Stimulated activated CD8-positive, alpha-beta memory T cell treated with anti-CD3 and anti-CD28 coated beads, Interleukin-4, amount 100 ng/mL, for 4 hours (primary cell): ENCODE measurements around the gene ZNF841.
A peak's percentile ranks its signal among the peaks of the same experiment; 100 is the strongest.
"Not testable (repeated sequence)": the region's sequence is repeated elsewhere in the genome, so short reads cannot be mapped to it uniquely, and the experiment has no call there.

Experiments
- DNase-seq, 2 donors: peaks; one replicate each; pipeline ENCODE4 v3.0.0-alpha.2; 2020; ENCODE audit warnings: low read depth in 2 of 2, low spot score in 1 of 2

Gene ZNF841

GRCh38 chr19:52095172-52096014, at the start of gene ZNF841:
ZNF841 (minus strand) TSS chr19:52095765; CDS start chr19:52084801, 10,964 bp downstream.
- DNase-seq = peak; percentile 73 to 74

DNA sequence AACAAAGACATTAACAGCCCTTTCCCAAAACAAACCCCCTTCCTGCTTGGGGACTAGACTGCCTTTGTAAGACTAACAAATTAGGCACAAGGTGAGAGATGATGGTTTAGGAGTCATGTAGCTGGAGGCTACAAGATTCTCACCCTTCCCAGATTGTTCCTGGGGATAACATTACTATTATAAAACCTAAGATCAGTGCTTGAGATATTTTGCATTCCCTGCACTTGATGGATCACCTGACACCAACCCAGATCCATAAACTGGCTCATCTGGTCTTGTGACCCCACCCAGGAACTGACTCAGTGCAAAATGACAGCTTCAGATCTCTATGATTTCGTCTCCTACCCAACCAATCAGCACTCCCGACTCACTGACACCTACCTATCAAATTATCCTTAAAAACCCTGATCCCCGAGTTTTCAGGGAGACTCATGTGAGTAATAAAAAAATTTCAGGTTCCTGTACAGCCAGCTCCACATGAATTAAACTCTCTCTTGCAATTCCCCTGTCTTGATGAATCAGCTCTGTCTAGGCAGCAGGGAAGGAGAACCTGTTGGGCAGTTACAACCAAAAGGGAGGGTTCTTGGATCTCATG, 46.5 kb upstream of the ZNF841 start:
- no peak for DNase-seq

DNA sequence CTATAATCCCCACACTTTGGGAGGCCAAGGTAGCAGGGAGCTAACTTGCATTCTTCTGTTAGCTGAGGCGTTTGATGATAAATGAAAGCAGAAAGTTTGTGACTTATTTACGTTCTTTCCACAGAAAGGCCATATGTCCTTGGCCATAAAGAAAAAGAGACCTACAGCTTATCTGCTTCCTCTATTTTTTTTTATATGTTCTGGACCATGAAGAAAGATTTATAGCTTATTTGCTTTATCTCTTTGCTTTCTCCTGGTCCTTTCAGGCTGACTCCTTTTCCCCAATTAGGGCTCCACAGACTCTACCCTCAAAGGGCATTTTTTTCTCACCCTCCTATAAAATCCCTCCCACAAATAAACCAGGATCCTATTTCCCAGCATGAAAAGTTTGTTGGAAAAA, 45.6 kb upstream of the ZNF841 start:
- DNase-seq = no peak

DNA sequence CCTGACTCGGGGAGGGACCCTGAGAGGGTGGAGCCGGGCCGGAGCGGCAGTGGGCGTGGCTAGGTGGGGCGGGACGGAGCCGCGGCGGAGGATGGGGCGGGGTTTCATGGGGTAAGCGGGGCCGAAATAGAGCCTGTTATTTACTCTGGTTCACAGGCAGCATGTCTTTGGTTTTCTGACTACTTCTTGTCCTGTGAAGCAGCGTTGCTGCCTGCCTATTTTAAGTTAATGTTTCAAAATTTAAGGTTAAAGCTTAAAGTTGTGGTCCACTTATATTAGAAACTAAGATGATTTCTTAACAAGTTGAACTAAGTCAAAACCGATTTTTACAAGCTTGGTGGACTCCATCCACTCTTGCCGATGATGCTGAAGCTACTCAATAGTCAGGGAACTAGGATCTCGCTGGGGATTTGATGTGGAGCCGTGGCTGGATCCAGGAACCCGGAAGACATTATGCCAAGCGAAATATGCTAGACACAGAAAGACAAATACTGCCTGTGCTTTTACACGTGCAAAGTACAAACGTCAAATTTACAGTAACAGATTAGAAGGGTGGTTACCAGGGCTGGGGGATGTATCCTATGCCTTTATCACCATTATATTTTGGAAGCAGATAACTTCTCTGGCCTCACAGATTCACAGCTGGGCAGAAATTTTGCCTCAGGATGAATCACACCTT, 44.6 kb upstream of the ZNF841 start:
- peak; percentile 93 to 94 for DNase-seq

DNA sequence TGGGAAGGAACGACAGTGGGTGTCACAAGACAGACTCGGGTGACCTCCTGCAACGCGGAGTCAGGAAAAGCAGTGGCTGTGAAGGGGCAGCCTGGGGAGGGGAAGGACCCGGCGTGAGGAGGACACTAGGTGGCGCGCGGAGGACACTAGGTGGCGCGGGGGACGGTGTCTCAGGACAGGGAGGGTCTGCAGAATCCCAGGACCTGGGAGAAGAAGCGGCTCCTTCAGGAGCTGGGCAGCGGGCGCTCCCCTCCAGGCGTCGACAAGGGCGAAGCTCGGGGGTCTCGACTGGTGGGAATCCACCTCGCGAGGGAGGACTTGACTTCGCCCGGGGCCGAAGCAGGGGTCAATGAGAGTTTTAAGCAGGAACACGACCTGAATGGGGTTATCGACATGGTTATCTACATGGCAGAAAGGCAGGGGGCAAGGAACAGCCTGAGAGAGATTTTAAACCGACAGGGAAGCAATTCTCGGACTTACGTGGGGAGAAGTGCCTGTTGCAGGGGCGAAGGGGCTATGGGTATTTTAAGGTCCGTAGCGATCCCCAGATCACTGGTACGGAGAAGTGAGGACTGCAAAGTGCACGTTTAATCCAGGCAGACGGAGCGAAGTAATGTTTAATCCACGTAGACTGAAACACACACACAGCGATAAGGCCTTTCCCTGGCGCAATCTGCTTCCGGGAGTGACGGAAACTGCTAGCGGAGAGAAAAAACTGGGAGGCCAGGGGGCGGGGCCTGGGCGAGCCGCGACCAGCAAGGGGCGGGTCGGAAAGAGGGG, 43.9 kb upstream of the ZNF841 start, which contains the start of gene ZNF616:
Gene ZNF616 (minus strand): TSS at position 687 of the 780 bp plus-strand sequence. CDS start 9,426 bp downstream, outside the sequence.
- peak; percentile 48 for DNase-seq

- no peak for DNase-seq
Measured at GRCh38 chr19:52138983-52139251, 43.4 kb upstream of the ZNF841 start.

GRCh38 chr19:52138278-52138982, 42.9 kb upstream of the ZNF841 start:
- no peak for DNase-seq

GRCh38 chr19:52120286-52120685, 24.7 kb upstream of the ZNF841 start:
- no peak for DNase-seq

GRCh38 chr19:52115526-52116053, 20.0 kb upstream of the ZNF841 start:
- no peak for DNase-seq

- no peak for DNase-seq
Measured at GRCh38 chr19:52114691-52115090, 19.1 kb upstream of the ZNF841 start.

- DNase-seq = no peak
Measured at GRCh38 chr19:52112624-52113023, 17.1 kb upstream of the ZNF841 start.

GRCh38 chr19:52110780-52111179, 15.2 kb upstream of the ZNF841 start:
- no peak for DNase-seq

- no peak for DNase-seq
Measured at GRCh38 chr19:52102782-52103181, 7.2 kb upstream of the ZNF841 start.

DNA sequence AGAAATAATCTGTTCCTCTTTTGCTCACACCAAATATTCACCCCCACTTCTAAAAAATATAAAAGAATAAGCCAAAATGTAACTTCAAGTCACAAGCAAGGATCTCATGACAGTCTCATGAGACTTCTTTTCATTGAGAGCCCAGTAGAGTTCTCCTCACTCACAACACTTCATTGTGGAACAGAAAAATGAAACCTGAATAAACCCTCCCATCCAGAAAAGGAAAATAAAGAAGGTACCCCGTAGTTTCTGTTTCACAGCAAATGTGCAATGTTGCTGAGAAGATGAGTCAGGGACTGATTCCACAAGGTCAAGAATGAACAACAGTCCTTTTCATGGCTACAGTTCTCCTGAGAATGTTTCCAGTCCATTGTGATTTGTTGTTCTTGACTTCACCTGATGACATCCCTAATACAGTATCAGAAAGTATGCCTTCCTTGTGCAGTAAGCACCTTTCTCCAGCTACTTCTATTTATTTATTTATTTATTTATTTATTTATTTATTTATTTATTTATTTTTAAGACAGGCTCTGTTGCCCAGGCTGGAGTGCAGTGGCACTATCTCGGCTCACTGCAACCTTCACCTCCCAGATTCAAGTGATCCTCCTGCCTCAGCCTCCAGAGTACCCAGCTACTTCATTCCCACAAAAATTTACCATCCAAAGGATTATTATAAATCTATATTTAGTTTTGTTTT, 6.4 kb upstream of the ZNF841 start:
- no peak for DNase-seq

DNA sequence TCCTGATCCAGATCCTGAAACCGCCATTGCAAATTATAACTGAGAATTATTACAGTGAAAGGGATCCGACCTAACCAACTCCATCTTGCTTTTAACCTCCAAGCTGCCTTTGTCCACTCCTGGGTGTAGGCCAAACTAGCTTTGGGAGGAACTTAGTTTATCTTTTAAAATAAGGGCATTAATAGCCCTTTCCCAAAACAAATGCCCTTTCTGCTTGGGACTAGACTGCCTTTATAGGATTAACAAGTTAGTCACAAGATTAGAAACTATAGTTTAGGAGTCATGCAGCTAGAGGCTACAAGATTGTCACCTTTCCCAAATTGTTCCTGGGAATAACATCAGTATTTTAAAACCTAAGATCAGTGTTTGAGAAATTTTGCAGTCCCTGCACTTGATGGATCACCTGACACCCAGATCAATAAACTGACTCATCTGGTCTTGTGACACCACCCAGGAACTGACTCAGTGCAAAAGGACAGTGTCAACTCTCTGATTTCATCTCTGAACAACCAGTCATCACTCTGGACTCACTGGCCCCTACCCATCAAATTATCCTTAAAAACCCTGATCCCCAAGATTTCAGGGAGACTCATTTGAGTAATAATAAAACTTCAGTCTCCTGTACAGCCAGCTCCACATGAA, 4.1 kb upstream of the ZNF841 start:
- DNase-seq = no peak

GRCh38 chr19:52096416-52096815, 851 bp upstream of the ZNF841 start:
- not testable (repeated sequence) for DNase-seq

DNA sequence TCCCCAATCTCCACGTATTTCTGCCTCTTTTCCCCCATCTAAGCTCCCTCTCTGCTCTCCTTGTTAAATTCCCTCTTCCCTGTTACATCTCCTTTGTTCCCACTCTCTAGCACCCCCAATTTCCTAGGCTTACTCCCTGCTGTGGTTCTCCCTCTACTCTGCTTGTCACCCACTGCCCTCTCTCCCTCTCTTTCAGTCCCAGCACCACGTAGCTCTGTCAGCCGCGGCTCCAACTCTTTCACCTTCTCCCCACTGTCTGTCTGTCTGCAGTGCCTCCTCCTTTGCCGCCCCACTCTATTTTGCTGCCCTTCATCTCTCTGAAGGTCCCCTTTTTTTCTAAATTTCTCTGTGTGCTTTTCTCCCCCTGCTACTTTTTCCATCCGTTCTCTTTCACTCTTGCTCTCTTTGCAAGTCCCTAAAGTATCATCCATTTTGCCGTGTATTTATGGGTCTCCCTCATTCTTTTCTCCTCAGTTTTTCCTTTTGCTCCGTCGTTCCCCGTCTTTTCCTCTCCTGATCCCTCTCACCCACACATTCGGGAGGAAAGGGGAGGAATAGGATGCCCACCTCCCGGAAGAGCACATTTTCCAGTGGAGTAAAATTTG, 937 bp downstream of the ZNF841 start:
- DNase-seq = no peak

- no peak for DNase-seq
Measured at GRCh38 chr19:52086481-52086880, 9.1 kb downstream of the ZNF841 start.

- DNase-seq = no peak
Measured at GRCh38 chr19:52070496-52070895, 25.1 kb downstream of the ZNF841 start.
